IMR-90 (cell line): ENCODE measurements around the gene TOR4A. TPM values are rescaled to one million over a fixed set of nuclear protein-coding genes. Genes with fewer than 3 reads are reported as not detected.

Experiments
- BHLHE40 ChIP-seq: fragments of 150-350 bp; IDR thresholded peaks from 2 replicates; pipeline ENCODE4 v1.6.1; 2016; ENCODE audit warnings: mild to moderate bottlenecking, low read depth, low read length
- FOS ChIP-seq: fragments of 150-350 bp; IDR thresholded peaks from 2 replicates; pipeline ENCODE4 v1.6.1; 2016; ENCODE audit warnings: low read depth, low read length
- polyA plus RNA-seq, 3 experiments: library from polyadenylated mRNA; depleted of rRNA; stranded (reverse); fragments of >200 nt; gene quantifications; 2 replicates each; pipeline ENCODE4 v1.2.3, GENCODE V29; 2012; ENCODE audit warnings: low replicate concordance in 1 of 3
- total RNA-seq: library from RNA; depleted of rRNA; stranded (reverse); fragments of >200 nt; gene quantifications from 2 replicates; pipeline ENCODE4 v1.2.3, GENCODE V29; 2012

Gene TOR4A
- total and polyA plus RNA-seq, 2 of the 4 experiments (the other 2 are of a cell fraction): 9.7 to 22.9 TPM

- no peak for TF ChIP-seq FOS
- TF ChIP-seq BHLHE40: no peak
Measured at GRCh38 chr9:137252555-137253506, 24.7 kb upstream of the TOR4A start (continued).
